ENCODE data around the gene GRIN3B. TPM values are rescaled to one million over a fixed set of nuclear protein-coding genes. Genes with fewer than 3 reads are reported as not detected.
A peak's percentile ranks its signal among the peaks of the same experiment; 100 is the strongest.

The GRIN3B gene
- total and polyA plus RNA-seq, 9 of the 15 experiments (the other 6 are each of a cell fraction or from before 2014, with no cell fraction given): 0.06 to 0.95 (median 0.19) TPM; not detected in 6

DNA sequence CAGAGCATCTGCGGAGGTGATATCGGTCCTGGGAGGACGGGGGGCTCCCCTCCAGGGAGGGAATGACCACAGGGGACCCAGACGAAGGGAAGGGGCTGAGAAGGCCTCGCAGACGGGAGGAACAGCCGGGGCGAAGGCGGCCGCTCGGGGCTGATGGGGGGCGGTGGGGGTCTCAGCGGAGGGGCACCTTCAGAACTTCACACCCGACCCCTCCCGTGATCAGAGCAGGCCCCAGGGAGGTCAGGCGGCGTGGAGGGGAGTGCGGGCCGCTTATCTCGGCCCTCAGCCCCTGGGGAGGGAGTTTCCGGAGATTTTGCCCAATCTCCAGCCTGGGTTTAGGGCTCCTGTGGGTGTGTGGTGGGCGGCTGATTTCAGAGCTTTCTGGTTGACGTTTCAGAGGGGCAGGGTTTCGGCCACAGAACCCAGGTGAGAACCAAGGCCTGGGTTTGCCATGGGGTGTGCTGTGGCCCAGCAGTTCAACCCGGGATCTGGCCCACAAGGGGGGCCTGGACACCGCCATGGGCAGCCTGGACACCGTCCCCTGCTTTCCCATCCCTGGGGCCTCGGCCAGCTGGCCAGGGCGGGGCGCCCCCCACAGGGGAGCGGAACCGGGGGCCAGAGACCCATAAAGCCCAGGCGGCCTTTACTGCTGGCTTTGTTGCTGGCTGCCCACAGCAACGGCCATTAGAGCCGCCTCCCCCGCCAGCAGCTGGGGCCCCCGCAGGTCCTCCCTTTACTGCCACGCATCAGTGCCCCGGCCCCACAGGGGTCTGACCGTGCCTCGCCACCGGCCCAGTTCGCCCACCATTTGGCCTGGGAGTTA, 45.3 kb upstream of the GRIN3B start (continued):
- TF ChIP-seq MYC (IDR thresholded peaks at IDR 0.05; ENCODE audit: low read depth, low read length) (peak; percentile 73), MYC (CRISPR knock-in tag; IDR thresholded peaks at IDR 0.05; ENCODE audit: borderline replicate concordance, low read depth) (no peak), ZBTB40 (IDR thresholded peaks at IDR 0.05) (peak; percentile 38; the same call in 1 of the 2 replicates), ZBTB40 (CRISPR knock-in tag; IDR thresholded peaks at IDR 0.05) (no peak), ESRRB (CRISPR knock-in tag; IDR thresholded peaks at IDR 0.05; ENCODE audit: borderline replicate concordance) (no peak), ZNF197 (CRISPR knock-in tag; IDR thresholded peaks at IDR 0.05; ENCODE audit: low read depth) (no peak), KAT8 (IDR thresholded peaks at IDR 0.05; ENCODE audit: low read depth) (no peak), CHD2 (IDR thresholded peaks at IDR 0.05; ENCODE audit: low read depth, low read length) (no peak), FOXK1 (CRISPR knock-in tag; IDR thresholded peaks at IDR 0.05; ENCODE audit: borderline replicate concordance) (no peak), WHSC1 (IDR thresholded peaks at IDR 0.05; ENCODE audit: low read length) (no peak), BCOR (IDR thresholded peaks at IDR 0.05) (peak; percentile 61; the same call in 1 of the 2 replicates), CBX3 (IDR thresholded peaks at IDR 0.05; ENCODE audit: borderline replicate concordance in 1 of 2, low read length in 2 of 2) (0 out of 3 replicates have a peak, but pooled peaks of 1 of the 2 experiments have one; percentile 19), ZBTB1 (CRISPR knock-in tag; IDR thresholded peaks at IDR 0.05; ENCODE audit: borderline replicate concordance, low read depth) (no peak), POU5F1 (IDR thresholded peaks at IDR 0.05; ENCODE audit: borderline replicate concordance, low read depth, low read length, partially characterized antibody) (no peak)
- TF ChIP-seq, protein P1, sequence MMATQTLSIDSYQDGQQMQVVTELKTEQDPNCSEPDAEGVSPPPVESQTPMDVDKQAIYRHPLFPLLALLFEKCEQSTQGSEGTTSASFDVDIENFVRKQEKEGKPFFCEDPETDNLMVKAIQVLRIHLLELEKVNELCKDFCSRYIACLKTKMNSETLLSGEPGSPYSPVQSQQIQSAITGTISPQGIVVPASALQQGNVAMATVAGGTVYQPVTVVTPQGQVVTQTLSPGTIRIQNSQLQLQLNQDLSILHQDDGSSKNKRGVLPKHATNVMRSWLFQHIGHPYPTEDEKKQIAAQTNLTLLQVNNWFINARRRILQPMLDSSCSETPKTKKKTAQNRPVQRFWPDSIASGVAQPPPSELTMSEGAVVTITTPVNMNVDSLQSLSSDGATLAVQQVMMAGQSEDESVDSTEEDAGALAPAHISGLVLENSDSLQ (IDR thresholded peaks at IDR 0.05): no peak

Data from K562 (cell line).